GM18526 (cell line): Measurements from ENCODE around the gene ERMP1.

Experiments used
- POLR2A ChIP-seq: IDR thresholded peaks from 3 replicates; pipeline ENCODE4 v1.6.1; 2011; ENCODE audit not compliant: insufficient read length; ENCODE audit errors: extremely low read depth

ERMP1 gene, protein sequence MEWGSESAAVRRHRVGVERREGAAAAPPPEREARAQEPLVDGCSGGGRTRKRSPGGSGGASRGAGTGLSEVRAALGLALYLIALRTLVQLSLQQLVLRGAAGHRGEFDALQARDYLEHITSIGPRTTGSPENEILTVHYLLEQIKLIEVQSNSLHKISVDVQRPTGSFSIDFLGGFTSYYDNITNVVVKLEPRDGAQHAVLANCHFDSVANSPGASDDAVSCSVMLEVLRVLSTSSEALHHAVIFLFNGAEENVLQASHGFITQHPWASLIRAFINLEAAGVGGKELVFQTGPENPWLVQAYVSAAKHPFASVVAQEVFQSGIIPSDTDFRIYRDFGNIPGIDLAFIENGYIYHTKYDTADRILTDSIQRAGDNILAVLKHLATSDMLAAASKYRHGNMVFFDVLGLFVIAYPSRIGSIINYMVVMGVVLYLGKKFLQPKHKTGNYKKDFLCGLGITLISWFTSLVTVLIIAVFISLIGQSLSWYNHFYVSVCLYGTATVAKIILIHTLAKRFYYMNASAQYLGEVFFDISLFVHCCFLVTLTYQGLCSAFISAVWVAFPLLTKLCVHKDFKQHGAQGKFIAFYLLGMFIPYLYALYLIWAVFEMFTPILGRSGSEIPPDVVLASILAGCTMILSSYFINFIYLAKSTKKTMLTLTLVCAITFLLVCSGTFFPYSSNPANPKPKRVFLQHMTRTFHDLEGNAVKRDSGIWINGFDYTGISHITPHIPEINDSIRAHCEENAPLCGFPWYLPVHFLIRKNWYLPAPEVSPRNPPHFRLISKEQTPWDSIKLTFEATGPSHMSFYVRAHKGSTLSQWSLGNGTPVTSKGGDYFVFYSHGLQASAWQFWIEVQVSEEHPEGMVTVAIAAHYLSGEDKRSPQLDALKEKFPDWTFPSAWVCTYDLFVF

DNA sequence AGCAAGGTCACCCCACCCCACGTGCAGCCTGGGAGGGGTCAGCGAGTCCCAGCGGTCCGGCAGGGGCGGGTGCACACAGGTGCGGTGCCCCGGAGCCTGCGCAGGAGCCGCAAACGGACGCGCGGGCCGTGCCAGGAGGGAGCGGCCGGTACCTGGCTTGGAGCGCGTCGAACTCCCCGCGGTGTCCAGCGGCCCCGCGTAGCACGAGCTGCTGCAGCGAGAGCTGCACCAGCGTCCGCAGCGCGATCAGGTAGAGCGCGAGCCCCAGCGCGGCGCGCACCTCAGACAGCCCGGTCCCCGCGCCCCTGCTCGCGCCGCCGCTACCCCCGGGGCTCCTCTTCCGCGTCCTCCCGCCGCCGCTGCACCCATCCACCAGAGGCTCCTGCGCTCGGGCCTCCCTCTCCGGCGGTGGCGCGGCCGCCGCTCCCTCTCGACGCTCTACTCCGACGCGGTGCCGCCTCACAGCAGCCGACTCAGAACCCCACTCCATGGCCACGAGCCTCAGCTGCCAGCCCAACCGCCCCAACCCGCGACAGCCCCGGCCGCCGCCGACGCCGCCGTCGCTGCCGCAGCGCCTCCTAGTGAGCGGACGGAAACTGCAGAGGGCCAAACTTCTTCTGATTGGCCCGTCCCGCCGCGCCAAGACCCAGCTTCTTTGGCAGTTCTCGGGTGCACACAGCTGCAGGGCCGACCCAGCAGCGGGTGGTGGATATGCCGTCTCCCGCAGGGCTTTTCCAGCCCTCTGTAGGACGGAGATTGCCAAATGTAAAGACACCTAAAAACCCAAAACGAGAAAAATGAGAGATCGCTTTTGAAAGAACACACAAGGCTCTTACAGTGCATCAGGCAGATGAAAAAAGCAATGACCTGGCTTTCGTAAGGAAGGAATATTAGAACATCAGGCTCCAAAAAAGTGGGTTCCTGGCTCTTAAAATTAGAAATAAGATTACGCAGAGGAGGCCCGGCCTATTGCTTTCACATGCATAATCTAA is at the start of gene ERMP1:
ERMP1 (minus strand) TSS at position 580 of the 992 bp plus-strand sequence; CDS start at position 490, 90 bp downstream.
- peak; percentile 67 for TF ChIP-seq POLR2A

- no peak for TF ChIP-seq POLR2A
These were observed 46.7 kb upstream of the ERMP1 start for GRCh38 chr9:5879419-5880181.

DNA sequence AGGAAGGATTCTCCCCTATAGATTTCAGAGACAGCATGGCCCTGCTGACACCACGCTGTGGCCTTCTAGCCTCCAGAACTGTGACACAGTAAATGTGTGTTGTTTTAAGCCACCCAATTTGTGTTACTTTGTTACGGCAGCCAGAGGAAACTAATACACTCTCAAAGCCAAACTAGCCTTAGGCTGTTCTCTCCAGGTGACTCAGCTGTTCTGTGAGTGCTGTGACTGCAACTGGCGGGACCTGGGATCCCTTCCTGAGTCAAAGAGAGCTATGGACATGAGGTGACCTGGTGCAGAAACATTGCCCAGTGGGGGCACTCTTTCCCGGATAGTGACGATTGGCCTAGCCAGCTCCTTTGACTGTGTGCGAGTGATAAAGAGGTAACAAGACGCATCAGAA is 43.8 kb upstream of the ERMP1 start:
- TF ChIP-seq POLR2A: no peak

DNA sequence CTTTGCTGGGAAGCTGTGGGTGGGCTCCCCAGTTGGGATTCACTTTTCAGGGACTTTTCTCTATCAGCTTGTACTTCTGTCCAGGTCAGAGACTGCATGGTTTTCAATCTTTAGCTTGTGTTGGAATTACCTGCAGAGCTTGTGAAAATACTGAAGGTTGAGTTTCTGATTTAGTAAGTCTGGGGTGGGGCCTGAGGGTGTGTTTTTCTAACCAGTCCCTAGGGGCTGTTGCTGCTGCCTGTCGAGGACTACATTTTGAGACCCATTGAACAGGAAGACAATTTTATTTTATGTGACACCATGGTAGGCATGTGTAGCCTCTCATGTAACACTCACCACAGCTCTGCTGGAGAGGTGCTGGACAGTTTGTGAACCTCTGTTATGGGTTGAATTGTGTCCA is 43.1 kb upstream of the ERMP1 start:
- TF ChIP-seq POLR2A: no peak

- no peak for TF ChIP-seq POLR2A
These were observed 41.1 kb upstream of the ERMP1 start for GRCh38 chr9:5874048-5874447.

- no peak for TF ChIP-seq POLR2A
These were observed 40.5 kb upstream of the ERMP1 start for GRCh38 chr9:5873439-5873838.

GRCh38 chr9:5872511-5872910 is 39.6 kb upstream of the ERMP1 start:
- no peak for TF ChIP-seq POLR2A

- TF ChIP-seq POLR2A: no peak
These were observed 38.9 kb upstream of the ERMP1 start for GRCh38 chr9:5871785-5872184.

GRCh38 chr9:5870691-5871090 is 37.8 kb upstream of the ERMP1 start:
- TF ChIP-seq POLR2A: no peak

- TF ChIP-seq POLR2A: no peak
These were observed 37.1 kb upstream of the ERMP1 start for GRCh38 chr9:5870020-5870339.

DNA sequence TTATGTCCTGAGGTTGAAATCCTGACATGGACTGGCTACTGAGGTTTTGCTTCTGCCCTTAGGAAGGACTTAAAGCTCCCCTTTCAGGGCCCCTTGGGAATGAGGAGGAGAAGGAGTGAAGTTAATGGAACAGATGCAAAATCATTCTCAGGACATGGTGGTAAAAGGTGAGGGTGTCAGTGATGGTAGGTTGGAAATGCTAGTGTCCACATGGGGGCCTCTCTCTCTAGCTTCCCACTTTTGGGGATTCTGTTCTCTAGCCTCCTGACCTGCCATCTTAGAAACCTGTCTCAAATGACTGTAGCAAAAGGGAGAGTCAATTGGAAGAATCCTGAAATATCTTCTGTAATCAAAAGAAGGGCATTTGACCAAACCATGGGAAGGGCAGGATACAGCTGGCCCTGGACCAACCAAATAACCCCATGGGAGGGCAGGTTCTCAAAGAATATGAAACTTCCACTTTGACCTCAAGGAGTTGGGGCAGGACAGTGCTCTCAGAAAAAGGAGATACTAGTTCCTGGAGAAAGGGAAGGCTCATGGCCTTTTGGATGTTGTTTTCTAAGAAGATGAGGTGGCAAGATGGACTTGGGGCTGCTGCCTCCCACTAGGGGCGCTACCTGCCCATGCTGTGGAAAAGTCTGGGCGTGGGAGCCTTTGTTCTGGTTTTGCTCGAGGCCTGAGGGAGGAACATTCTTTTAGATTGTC is 36.5 kb upstream of the ERMP1 start:
- no peak for TF ChIP-seq POLR2A

DNA sequence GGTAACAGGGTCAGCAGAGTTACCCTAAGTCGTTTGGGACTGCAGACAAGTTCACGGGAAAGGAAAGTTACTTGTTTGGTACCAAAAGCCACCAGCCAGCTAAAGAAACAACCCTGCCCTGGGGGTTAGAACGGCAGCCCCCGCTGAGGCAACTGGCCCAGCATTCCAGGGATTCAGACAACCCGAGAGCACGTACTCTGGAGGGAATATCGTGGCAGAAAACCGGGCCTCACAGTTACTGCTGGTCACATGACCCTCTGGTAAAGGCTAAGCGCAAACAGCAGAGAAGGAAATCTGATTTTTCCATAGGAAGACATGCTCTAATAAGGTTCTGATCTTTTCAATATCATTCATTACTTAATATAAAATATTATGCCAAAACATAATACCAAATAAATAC is 35.3 kb upstream of the ERMP1 start:
- TF ChIP-seq POLR2A: no peak

- TF ChIP-seq POLR2A: no peak
These were observed 33.8 kb upstream of the ERMP1 start for GRCh38 chr9:5866685-5867084.

DNA sequence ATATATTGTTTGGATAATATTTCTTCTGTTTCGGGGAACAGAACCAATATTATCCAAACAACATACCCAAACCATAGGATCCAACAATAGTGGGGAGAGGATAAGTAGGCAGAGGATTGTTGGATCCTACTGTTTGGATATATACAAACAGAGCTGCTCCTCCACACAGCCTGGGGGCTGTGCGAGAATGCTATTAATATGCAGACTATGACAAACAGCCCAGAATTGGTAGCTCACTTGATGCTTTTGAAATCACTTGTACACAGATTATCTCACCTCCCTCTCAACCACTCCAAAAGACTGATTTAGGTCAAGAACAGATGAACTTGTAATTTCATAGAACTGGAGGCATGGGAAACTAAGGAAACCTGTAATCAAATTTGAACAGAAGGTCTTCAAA is 33.4 kb upstream of the ERMP1 start:
- no peak for TF ChIP-seq POLR2A
